Activated naive CD4-positive, alpha-beta T cell treated with anti-CD3 and anti-CD28 coated beads for 36 hours (primary cell): ENCODE data around the gene KAZN. TPM values are rescaled to one million over a fixed set of nuclear protein-coding genes. Genes with fewer than 3 reads are reported as not detected.

ENCODE experiments used
- CTCF ChIA-PET: fragments of 350-600 bp; sonication (Branson Sonifier 250); formaldehyde crosslinking; loops from one replicate; lab custom pipeline; 2021; ENCODE audit warnings: antibody characterized with exemption; lab: Charles Lee
- DNase-seq: peaks from one replicate; pipeline ENCODE4 v3.0.0-alpha.2; 2020
- H3K27ac Mint-ChIP-seq: one replicate; pipeline ENCODE4 v1.8.0; 2021; ENCODE audit warnings: mild to moderate bottlenecking, mixed read lengths
- H3K27me3 Mint-ChIP-seq: one replicate; pipeline ENCODE4 v1.8.0; 2021; ENCODE audit warnings: low read depth, mixed read lengths
- H3K36me3 Mint-ChIP-seq: one replicate; pipeline ENCODE4 v1.8.0; 2021; ENCODE audit warnings: low read depth, mixed read lengths
- H3K4me1 Mint-ChIP-seq: one replicate; pipeline ENCODE4 v1.8.0; 2021; ENCODE audit warnings: low read depth, mixed read lengths
- H3K4me3 Mint-ChIP-seq: one replicate; pipeline ENCODE4 v1.8.0; 2021; ENCODE audit warnings: mild to moderate bottlenecking, moderate library complexity, mixed read lengths
- H3K9me3 Mint-ChIP-seq: one replicate; pipeline ENCODE4 v1.8.0; 2021; ENCODE audit warnings: mixed read lengths
- intact Hi-C: fragments of 100-400 bp; cut with micrococcal nuclease; formaldehyde crosslinking; loops from one replicate; pipeline ENCODE4 v1.15.1; 2023
- total RNA-seq, 2 experiments: library from RNA; stranded (reverse); gene quantifications; one replicate each; pipeline ENCODE4 v1.2.3, GENCODE V29; 2021

Gene KAZN
- total RNA-seq, 2 experiments from 2014 or later, result 0.55 to 0.59 TPM

GRCh38 chr1:14780271-14780670 is 181.8 kb downstream of the KAZN start:
- Mint-ChIP-seq H3K4me1 (peaks cover 2% of the 10 kb centered on the region), H3K4me3 (no peak overlapping the region), H3K27ac (no peak overlapping the region), H3K9me3 (no peaks in the 10 kb centered on the region), H3K27me3 (peaks cover 6% of the 10 kb centered on the region), H3K36me3 (no peaks in the 10 kb centered on the region)
- no peak for DNase-seq
- intact Hi-C loops, result no loop called here
- CTCF ChIA-PET, result interaction anchor here (0.6 to 1.6 kb wide), 3 partner anchors 131 to 359 kb away, joined by 3 to 5 read pairs (median 3); no protein-coding TSS in a partner anchor

- Mint-ChIP-seq H3K27ac (no peak overlapping the region), H3K36me3 (no peaks in the 10 kb centered on the region), H3K4me3 (no peak overlapping the region), H3K9me3 (no peaks in the 10 kb centered on the region), H3K4me1 (peaks cover 2% of the 10 kb centered on the region), H3K27me3 (peaks cover 6% of the 10 kb centered on the region)
- intact Hi-C loops, result no loop called here
- CTCF ChIA-PET, result interaction anchor here (0.5 kb wide), 1 partner anchor 257 kb away, joined by 4 read pairs; no protein-coding TSS in a partner anchor
- DNase-seq, result no peak
Observed at GRCh38 chr1:14781811-14782210, 183.3 kb downstream of the KAZN start.

- Mint-ChIP-seq H3K36me3 (no peaks in the 10 kb centered on the region), H3K27me3 (peaks cover 3% of the 10 kb centered on the region), H3K27ac (no peak overlapping the region), H3K4me3 (no peak overlapping the region), H3K9me3 (no peaks in the 10 kb centered on the region), H3K4me1 (no peaks in the 10 kb centered on the region)
- CTCF ChIA-PET, result no interaction called here
- DNase-seq, result no peak
- intact Hi-C loops, result no loop called here
Observed at GRCh38 chr1:14782741-14783591, 184.5 kb downstream of the KAZN start.

GRCh38 chr1:14783592-14783886 is 185.1 kb downstream of the KAZN start:
- DNase-seq, result no peak
- Mint-ChIP-seq H3K4me1 (no peaks in the 10 kb centered on the region), H3K27me3 (peaks cover 3% of the 10 kb centered on the region), H3K4me3 (no peak overlapping the region), H3K27ac (no peak overlapping the region), H3K9me3 (no peaks in the 10 kb centered on the region), H3K36me3 (no peaks in the 10 kb centered on the region)
- CTCF ChIA-PET, result no interaction called here
- intact Hi-C loops, result no loop called here

GRCh38 chr1:14784790-14785773 is 186.6 kb downstream of the KAZN start:
- no peaks in the 10 kb centered on the region for H3K36me3 Mint-ChIP-seq
- no peak for DNase-seq
- CTCF ChIA-PET, result no interaction called here

GRCh38 chr1:14786109-14786675 is 187.7 kb downstream of the KAZN start:
- intact Hi-C loops, result no loop called here
- Mint-ChIP-seq H3K36me3 (no peaks in the 10 kb centered on the region), H3K27ac (no peak overlapping the region), H3K4me3 (no peak overlapping the region), H3K4me1 (no peaks in the 10 kb centered on the region), H3K9me3 (no peaks in the 10 kb centered on the region), H3K27me3 (no peaks in the 10 kb centered on the region)
- CTCF ChIA-PET, result no interaction called here
- DNase-seq, result no peak

More at GRCh38 chr1:14784790-14785773, 186.6 kb downstream of the KAZN start:
- Mint-ChIP-seq H3K27ac (no peak overlapping the region), H3K9me3 (no peaks in the 10 kb centered on the region), H3K4me1 (no peaks in the 10 kb centered on the region), H3K4me3 (no peak overlapping the region), H3K27me3 (no peaks in the 10 kb centered on the region)
- intact Hi-C loops, result no loop called here

- no peak for DNase-seq
- Mint-ChIP-seq H3K36me3 (no peaks in the 10 kb centered on the region), H3K4me3 (no peak overlapping the region), H3K4me1 (no peaks in the 10 kb centered on the region), H3K9me3 (no peaks in the 10 kb centered on the region), H3K27me3 (no peaks in the 10 kb centered on the region), H3K27ac (no peak overlapping the region)
- intact Hi-C loops, result no loop called here
- CTCF ChIA-PET, result no interaction called here
Observed at GRCh38 chr1:14786681-14787080, 188.2 kb downstream of the KAZN start.

- H3K4me1 Mint-ChIP-seq, result no peaks in the 10 kb centered on the region
- intact Hi-C loops, result no loop called here
- CTCF ChIA-PET, result no interaction called here
Observed at GRCh38 chr1:14787604-14788003, 189.1 kb downstream of the KAZN start.

GRCh38 chr1:14788080-14788479 is 189.6 kb downstream of the KAZN start:
- no peak for DNase-seq
- H3K27me3 Mint-ChIP-seq, result no peaks in the 10 kb centered on the region
- no peaks in the 10 kb centered on the region for H3K4me1 Mint-ChIP-seq
- H3K36me3 Mint-ChIP-seq, result no peaks in the 10 kb centered on the region
- H3K4me3 Mint-ChIP-seq, result no peak overlapping the region
- intact Hi-C loops, result no loop called here
- no peak overlapping the region for H3K27ac Mint-ChIP-seq
- H3K9me3 Mint-ChIP-seq, result no peaks in the 10 kb centered on the region
- CTCF ChIA-PET, result no interaction called here

More at GRCh38 chr1:14787604-14788003, 189.1 kb downstream of the KAZN start:
- Mint-ChIP-seq H3K9me3 (no peaks in the 10 kb centered on the region), H3K4me3 (no peak overlapping the region), H3K27ac (no peak overlapping the region), H3K36me3 (no peaks in the 10 kb centered on the region), H3K27me3 (no peaks in the 10 kb centered on the region)
- DNase-seq, result no peak

- Mint-ChIP-seq H3K4me1 (no peaks in the 10 kb centered on the region), H3K27me3 (no peaks in the 10 kb centered on the region), H3K27ac (no peak overlapping the region), H3K9me3 (no peaks in the 10 kb centered on the region), H3K36me3 (no peaks in the 10 kb centered on the region), H3K4me3 (no peak overlapping the region)
- CTCF ChIA-PET, result no interaction called here
- DNase-seq, result no peak
- intact Hi-C loops, result no loop called here
Observed at GRCh38 chr1:14790982-14791381, 192.5 kb downstream of the KAZN start.

GRCh38 chr1:14791654-14792053 is 193.2 kb downstream of the KAZN start:
- no peaks in the 10 kb centered on the region for H3K9me3 Mint-ChIP-seq

GRCh38 chr1:14794136-14794768 is 195.8 kb downstream of the KAZN start:
- no peaks in the 10 kb centered on the region for H3K9me3 Mint-ChIP-seq
- H3K4me3 Mint-ChIP-seq, result no peak overlapping the region
- no peak overlapping the region for H3K27ac Mint-ChIP-seq
- intact Hi-C loops, result no loop called here
- no peaks in the 10 kb centered on the region for H3K4me1 Mint-ChIP-seq
- DNase-seq, result no peak
- CTCF ChIA-PET, result no interaction called here
- no peaks in the 10 kb centered on the region for H3K27me3 Mint-ChIP-seq
- H3K36me3 Mint-ChIP-seq, result no peaks in the 10 kb centered on the region

More at GRCh38 chr1:14791654-14792053, 193.2 kb downstream of the KAZN start:
- no peaks in the 10 kb centered on the region for H3K36me3 Mint-ChIP-seq
- H3K27ac Mint-ChIP-seq, result no peak overlapping the region
- no peaks in the 10 kb centered on the region for H3K4me1 Mint-ChIP-seq
- H3K4me3 Mint-ChIP-seq, result no peak overlapping the region
- no peak for DNase-seq
- H3K27me3 Mint-ChIP-seq, result no peaks in the 10 kb centered on the region
- intact Hi-C loops, result no loop called here
- CTCF ChIA-PET, result no interaction called here
